Measurements from ENCODE around the gene HTD2.
"Not testable (repeated sequence)": the region's sequence is repeated elsewhere in the genome, so short reads cannot be mapped to it uniquely, and the experiment has no call there.

Gene HTD2

DNA sequence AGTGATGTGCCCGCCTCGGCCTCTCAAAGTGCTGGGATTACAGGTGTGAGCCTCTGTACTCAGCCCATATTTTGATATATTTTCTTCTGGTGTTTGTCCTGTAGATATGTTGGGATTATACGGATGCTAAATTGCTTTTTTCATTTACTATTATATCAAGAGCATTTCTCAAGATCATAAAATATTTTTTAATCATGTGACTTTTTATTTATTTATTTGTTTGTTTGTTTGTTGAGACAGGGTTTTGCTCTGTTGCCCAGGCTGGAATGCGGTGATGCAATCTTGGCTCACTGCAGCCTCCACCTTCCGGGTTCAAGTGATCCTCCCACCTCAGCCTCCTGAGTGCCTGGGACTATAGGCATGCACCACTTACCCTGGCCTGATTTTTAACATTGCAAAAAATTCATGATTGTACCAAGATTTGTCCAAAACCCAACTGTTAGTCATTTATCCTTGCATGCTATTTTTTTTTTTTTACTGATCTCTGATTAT is 23.6 kb downstream of the HTD2 start:
- H3K4me1 Mint-ChIP-seq (ENCODE audit: low read depth in 2 of 2) = peaks cover 15 to 22% of the 10 kb centered on the region in 2 donors
- no peak overlapping the region for H3K4me3 Mint-ChIP-seq
- ATAC-seq (replicated peaks) (no peak), DNase-seq (no peak)
- H3K36me3 Mint-ChIP-seq (ENCODE audit: insufficient read depth) = peaks cover 7% of the 10 kb centered on the region
- no peak overlapping the region for H3K27ac Mint-ChIP-seq
- H3K27me3 Mint-ChIP-seq = no peaks in the 10 kb centered on the region
- H3K9me3 Mint-ChIP-seq = no peaks in the 10 kb centered on the region

DNA sequence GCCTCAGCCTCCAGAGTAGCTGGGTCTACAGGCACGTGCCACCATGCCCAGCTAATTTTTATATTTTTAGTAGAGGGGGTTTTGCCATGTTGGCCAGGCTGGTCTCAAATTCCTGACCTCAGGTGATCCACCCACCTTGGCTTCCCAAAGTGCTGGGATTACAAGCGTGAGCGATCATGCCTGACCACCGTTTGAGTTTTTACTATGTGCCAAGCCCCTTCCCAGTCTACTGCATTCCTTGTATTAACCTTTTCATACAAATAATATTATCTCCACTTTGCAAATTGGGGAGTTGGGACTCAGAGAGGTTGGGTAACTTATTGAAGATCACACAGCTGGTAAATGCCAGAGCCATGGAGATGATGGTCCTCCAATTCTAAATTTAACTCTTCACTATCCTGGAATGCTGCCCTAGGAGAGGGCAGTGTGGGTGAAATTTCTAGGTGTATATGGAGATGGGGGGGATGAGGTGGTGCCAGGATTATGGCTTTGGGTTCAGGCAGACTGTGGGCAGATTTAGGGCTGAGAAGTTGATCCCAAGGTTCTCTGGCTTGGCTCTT is 25.4 kb downstream of the HTD2 start:
- Mint-ChIP-seq H3K27ac (peak overlapping the region in 1 of 2 donors; percentile 49), H3K27me3 (no peaks in the 10 kb centered on the region)
- no peak for DNase-seq

DNA sequence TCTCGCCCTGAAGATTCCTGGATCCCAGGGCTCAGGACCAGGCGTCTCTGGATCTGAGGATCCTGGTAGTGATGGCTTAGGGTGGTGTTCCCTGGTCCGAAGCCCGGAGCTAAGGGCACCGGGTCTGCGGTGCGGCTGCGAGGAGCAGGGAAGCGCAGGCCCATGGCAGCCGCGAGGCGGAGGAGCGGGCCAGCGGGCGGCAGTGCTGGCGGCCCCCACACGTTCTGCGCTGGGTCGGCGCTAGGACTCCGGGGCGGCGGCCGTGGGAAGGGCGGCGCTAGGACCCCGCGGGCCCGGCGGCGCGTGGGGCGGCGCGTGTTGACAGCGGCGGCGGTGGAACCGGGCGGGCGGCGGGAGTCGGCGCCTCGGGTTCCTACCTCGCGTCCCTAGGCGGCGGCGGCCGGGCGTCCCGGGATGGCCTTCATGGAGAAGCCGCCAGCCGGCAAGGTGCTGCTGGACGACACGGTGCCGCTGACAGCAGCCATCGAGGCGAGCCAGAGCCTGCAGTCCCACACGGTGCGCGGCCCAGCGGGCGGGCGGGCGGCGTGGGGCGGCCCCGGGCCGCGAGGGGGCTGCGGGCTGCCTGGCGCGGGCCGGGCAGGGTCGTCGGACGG is 26.4 kb downstream of the HTD2 start, which contains the start of gene PXK:
PXK (plus strand) TSS at position 318 of the 614 bp plus-strand sequence; CDS start at position 415, 97 bp downstream.
- Mint-ChIP-seq H3K36me3 (ENCODE audit: insufficient read depth) (peaks cover 4% of the 10 kb centered on the region), H3K4me3 (peak within 1 kb of the TSS; percentile 94 to 98), H3K4me1 (ENCODE audit: low read depth in 2 of 2) (peaks cover 29 to 32% of the 10 kb centered on the region in 2 donors), H3K27ac (peak within 1 kb of the TSS; percentile 87 to 90), H3K27me3 (no peaks in the 10 kb centered on the region), H3K9me3 (no peaks in the 10 kb centered on the region)
- ATAC-seq (replicated peaks) (peak; percentile 95), DNase-seq (peak; percentile 68 to 81 (median 77))

More for the DNA sequence above, 25.4 kb downstream of the HTD2 start:
- no peak for ATAC-seq (replicated peaks)
- H3K9me3 Mint-ChIP-seq = no peaks in the 10 kb centered on the region
- peaks cover 29 to 32% of the 10 kb centered on the region in 2 donors for H3K4me1 Mint-ChIP-seq (ENCODE audit: low read depth in 2 of 2)
- peaks cover 7% of the 10 kb centered on the region for H3K36me3 Mint-ChIP-seq (ENCODE audit: insufficient read depth)
- peak overlapping the region; percentile 80 to 94 for H3K4me3 Mint-ChIP-seq

GRCh38 chr3:58333206-58334012 is 27.1 kb downstream of the HTD2 start:
- Mint-ChIP-seq H3K36me3 (ENCODE audit: insufficient read depth) (peaks cover 3% of the 10 kb centered on the region), H3K27me3 (no peaks in the 10 kb centered on the region), H3K27ac (peak overlapping the region; percentile 87 to 90), H3K4me3 (peak overlapping the region; percentile 94 to 98), H3K4me1 (ENCODE audit: low read depth in 2 of 2) (peaks cover 29 to 32% of the 10 kb centered on the region in 2 donors), H3K9me3 (no peaks in the 10 kb centered on the region)
- ATAC-seq (replicated peaks) (peak; percentile 21), DNase-seq (no peak)

DNA sequence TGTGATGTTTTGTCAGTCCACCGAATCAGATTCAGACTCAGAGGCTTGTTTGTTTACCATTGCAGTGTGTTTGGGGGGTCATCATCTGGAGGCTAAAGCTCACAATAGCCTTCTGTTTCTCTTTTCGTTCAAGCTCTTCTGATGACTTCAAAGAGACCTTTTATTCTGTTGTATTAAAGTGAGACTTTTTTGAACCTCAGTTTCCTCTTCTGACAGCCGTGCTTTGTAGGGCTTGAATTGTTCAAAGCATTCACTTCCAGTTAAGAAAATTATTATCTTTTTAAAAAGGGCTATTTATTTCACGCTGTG is 27.6 kb downstream of the HTD2 start:
- DNase-seq (no peak), ATAC-seq (replicated peaks) (no peak)
- Mint-ChIP-seq H3K27me3 (no peaks in the 10 kb centered on the region), H3K4me3 (peak overlapping the region; percentile 94 to 98), H3K4me1 (ENCODE audit: low read depth in 2 of 2) (peaks cover 29 to 32% of the 10 kb centered on the region in 2 donors), H3K36me3 (ENCODE audit: insufficient read depth) (peaks cover 7% of the 10 kb centered on the region), H3K9me3 (no peaks in the 10 kb centered on the region), H3K27ac (peak overlapping the region; percentile 87 to 90)

DNA sequence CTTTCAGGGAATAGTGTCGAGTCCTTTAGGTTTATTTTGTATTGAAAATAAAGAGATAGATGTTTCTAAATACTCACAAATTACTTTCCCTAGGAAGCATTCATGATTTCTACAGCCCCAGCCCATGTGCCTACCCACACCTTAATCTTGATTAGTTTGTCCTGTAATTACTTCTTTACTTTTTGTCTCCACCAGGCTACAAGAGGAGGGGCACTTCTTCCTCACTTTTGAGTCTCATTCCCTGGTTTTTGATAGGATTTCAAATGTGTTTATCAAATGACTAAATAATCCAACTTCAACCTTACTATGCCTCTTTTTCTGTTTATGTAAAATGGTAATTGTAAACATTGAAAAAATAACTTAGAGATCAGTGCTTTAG is 28.2 kb downstream of the HTD2 start:
- DNase-seq (no peak), ATAC-seq (replicated peaks) (no peak)
- Mint-ChIP-seq H3K27ac (peak overlapping the region in 1 of 2 donors; percentile 47), H3K4me1 (ENCODE audit: low read depth in 2 of 2) (peaks cover 29 to 32% of the 10 kb centered on the region in 2 donors), H3K9me3 (no peaks in the 10 kb centered on the region), H3K4me3 (peak overlapping the region; percentile 94 to 98), H3K36me3 (ENCODE audit: insufficient read depth) (peaks cover 7% of the 10 kb centered on the region), H3K27me3 (no peaks in the 10 kb centered on the region)

GRCh38 chr3:58335652-58335947 is 29.3 kb downstream of the HTD2 start:
- H3K27ac Mint-ChIP-seq = peak overlapping the region in 1 of 2 donors; percentile 47
- DNase-seq (no peak), ATAC-seq (replicated peaks) (no peak)
- H3K4me1 Mint-ChIP-seq (ENCODE audit: low read depth in 2 of 2) = peaks cover 29 to 32% of the 10 kb centered on the region in 2 donors
- no peaks in the 10 kb centered on the region for H3K9me3 Mint-ChIP-seq
- H3K4me3 Mint-ChIP-seq = no peak overlapping the region
- H3K27me3 Mint-ChIP-seq = no peaks in the 10 kb centered on the region
- peaks cover 7% of the 10 kb centered on the region for H3K36me3 Mint-ChIP-seq (ENCODE audit: insufficient read depth)

DNA sequence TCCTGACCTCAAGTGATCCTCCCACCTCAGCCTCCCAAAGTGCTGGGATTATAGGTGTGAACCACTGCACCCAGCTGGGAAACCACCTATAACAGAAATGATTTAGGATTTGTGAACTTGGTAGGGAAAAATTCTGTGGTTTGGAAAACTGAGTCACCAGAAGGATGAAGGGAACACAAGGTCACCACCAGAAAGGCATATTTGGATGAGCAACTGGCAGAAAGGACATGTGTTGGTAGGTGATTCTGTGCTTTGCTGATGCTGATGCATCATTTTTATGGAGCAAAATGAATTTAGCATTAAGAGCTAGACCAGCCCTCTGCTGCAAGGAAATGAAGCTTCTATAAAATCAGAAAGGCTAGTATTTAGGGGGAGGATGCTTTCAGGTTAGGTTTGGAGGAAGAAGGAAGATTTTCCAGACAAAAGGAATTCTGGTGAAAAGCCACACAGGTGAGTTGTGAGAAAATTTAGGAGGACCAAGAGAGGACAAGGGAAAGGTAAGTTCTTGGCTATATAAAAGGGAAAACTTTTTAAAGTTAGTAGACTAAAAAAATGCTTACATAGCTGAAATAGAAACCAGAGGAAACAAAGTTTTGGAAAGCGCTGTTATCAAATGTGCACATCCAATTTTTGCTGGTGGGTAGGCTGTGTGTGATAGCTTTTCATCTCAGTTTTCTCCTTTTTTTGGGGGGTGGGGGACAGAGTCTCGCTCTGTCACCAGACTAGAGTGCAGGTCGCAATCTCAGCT is 30.0 kb downstream of the HTD2 start:
- Mint-ChIP-seq H3K27me3 (no peaks in the 10 kb centered on the region), H3K4me1 (ENCODE audit: low read depth in 2 of 2) (peaks cover 29 to 32% of the 10 kb centered on the region in 2 donors), H3K36me3 (ENCODE audit: insufficient read depth) (peaks cover 10% of the 10 kb centered on the region), H3K9me3 (no peaks in the 10 kb centered on the region), H3K27ac (no peak overlapping the region), H3K4me3 (no peak overlapping the region)
- no peak for ATAC-seq (replicated peaks)
- DNase-seq = no peak

- Mint-ChIP-seq H3K9me3 (no peaks in the 10 kb centered on the region), H3K27ac (no peak overlapping the region), H3K27me3 (no peaks in the 10 kb centered on the region), H3K4me3 (no peak overlapping the region), H3K4me1 (ENCODE audit: low read depth in 2 of 2) (peaks cover 26 to 29% of the 10 kb centered on the region in 2 donors), H3K36me3 (ENCODE audit: insufficient read depth) (peaks cover 10% of the 10 kb centered on the region)
- ATAC-seq (replicated peaks) = no peak
- DNase-seq = no peak
Observed at GRCh38 chr3:58337190-58337589, 30.9 kb downstream of the HTD2 start.

DNA sequence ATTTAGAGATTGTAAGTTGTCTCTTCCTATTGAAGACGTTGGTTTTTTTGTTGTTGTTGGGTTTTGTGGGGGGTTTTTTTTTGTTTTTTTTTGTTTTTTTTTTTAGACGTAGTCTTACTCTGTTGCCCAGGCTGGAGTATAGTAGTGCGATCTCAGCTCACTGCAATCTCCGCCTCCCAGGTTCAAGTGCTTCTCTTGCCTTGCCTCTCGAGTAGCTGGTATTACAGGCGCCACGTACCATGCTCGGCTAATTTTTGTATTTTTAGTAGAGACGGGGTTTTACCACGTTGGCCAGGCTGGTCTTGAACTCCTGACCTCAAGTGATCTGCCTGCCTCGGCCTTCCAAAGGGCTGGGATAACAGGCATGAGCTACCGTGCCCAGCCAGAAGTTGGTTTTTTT is 32.8 kb downstream of the HTD2 start:
- not testable (repeated sequence) for H3K27ac Mint-ChIP-seq; H3K9me3 Mint-ChIP-seq; DNase-seq; H3K4me3 Mint-ChIP-seq; ATAC-seq (replicated peaks); H3K27me3 Mint-ChIP-seq; H3K36me3 Mint-ChIP-seq (ENCODE audit: insufficient read depth)
- H3K4me1 Mint-ChIP-seq (ENCODE audit: low read depth in 2 of 2) = peaks cover 14 to 24% of the 10 kb centered on the region in 2 donors

GRCh38 chr3:58340594-58341244 is 34.4 kb downstream of the HTD2 start:
- peaks cover 8 to 17% of the 10 kb centered on the region in 2 donors for H3K4me1 Mint-ChIP-seq (ENCODE audit: low read depth in 2 of 2)
- H3K4me3 Mint-ChIP-seq = no peak overlapping the region
- DNase-seq (no peak), ATAC-seq (replicated peaks) (no peak)
- H3K36me3 Mint-ChIP-seq (ENCODE audit: insufficient read depth) = peaks cover 7% of the 10 kb centered on the region
- no peaks in the 10 kb centered on the region for H3K9me3 Mint-ChIP-seq
- H3K27me3 Mint-ChIP-seq = no peaks in the 10 kb centered on the region
- no peak overlapping the region for H3K27ac Mint-ChIP-seq

DNA sequence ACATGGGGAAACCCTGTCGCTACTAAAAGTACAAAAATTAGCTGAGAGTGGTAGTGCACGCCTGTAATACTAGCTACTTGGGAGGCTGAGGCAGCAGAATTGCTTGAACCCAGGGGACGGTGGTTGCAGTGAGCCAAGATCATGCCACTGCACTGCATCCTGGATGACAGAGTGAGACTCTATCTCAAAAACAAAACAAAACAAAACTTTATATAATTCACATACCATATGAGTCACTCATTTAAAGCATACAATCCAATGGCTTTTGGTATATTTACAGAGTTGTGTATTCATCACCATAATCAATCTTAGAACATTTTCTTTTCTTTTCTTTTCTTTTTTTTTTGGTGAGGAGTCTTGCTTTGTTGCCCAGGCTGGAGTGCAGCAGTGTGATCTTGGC is 35.1 kb downstream of the HTD2 start:
- Mint-ChIP-seq H3K36me3 (ENCODE audit: insufficient read depth) (peaks cover 7% of the 10 kb centered on the region), H3K4me3 (no peak overlapping the region), H3K9me3 (no peaks in the 10 kb centered on the region), H3K27me3 (no peaks in the 10 kb centered on the region), H3K4me1 (ENCODE audit: low read depth in 2 of 2) (peaks cover 9 to 16% of the 10 kb centered on the region in 2 donors), H3K27ac (no peak overlapping the region)
- ATAC-seq (replicated peaks) (no peak), DNase-seq (no peak)

DNA sequence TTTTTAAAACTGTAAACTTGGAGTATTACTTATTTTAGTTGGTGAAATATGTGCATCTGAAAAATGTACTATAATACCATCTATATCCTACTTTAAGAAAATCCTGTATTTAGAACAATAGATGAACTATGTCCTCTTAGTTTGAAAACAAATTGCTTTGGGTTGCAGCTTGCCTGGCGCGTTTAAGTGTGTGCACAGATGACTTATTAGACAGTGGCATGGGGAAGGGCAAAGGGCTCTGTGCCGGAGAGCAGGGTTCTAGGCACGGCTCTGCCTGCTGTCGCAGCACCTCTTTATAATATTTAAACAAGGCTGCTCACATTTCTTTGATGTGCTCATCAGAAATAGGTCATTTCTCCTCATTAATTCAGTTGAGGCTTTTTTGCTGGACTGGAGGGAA is 36.4 kb downstream of the HTD2 start:
- DNase-seq (no peak), ATAC-seq (replicated peaks) (no peak)
- peaks cover 8 to 20% of the 10 kb centered on the region in 2 donors for H3K4me1 Mint-ChIP-seq (ENCODE audit: low read depth in 2 of 2)
- no peaks in the 10 kb centered on the region for H3K27me3 Mint-ChIP-seq
- H3K4me3 Mint-ChIP-seq = no peak overlapping the region
- no peaks in the 10 kb centered on the region for H3K9me3 Mint-ChIP-seq
- H3K27ac Mint-ChIP-seq = no peak overlapping the region
- peaks cover 7% of the 10 kb centered on the region for H3K36me3 Mint-ChIP-seq (ENCODE audit: insufficient read depth)
